B cell (primary cell): ENCODE results near the gene PPFIA2.

Source experiments
- CTCF ChIP-seq: fragments of 200-600 bp; IDR thresholded peaks from one replicate; pipeline ENCODE4 v1.8.0; 2022; ENCODE audit warnings: antibody characterized with exemption, mild to moderate bottlenecking
- EZH2 ChIP-seq: IDR thresholded peaks from 2 replicates; pipeline ENCODE4 v1.6.1; 2012; ENCODE audit warnings: borderline replicate concordance, low read depth, mild to moderate bottlenecking, moderate library complexity, low read length; ENCODE audit not compliant: insufficient read depth, poor library complexity, severe bottlenecking

GRCh38 chr12:81360916-81361315 is 398.2 kb downstream of the PPFIA2 start:
- TF ChIP-seq CTCF: no peak
- TF ChIP-seq EZH2: no peak
